ENCODE measurements around the gene SH3BP2.

- no peak for TF ChIP-seq CTCF (IDR thresholded peaks at IDR 0.05)
- no peak for TF ChIP-seq POLR2A (IDR thresholded peaks at IDR 0.05)
Measured at GRCh38 chr4:2798399-2799223, 5.7 kb downstream of the SH3BP2 start.
